CD4-positive, CD25-positive, alpha-beta regulatory T cell (primary cell): ENCODE results near the gene TRPM6. TPM values are rescaled to one million over a fixed set of nuclear protein-coding genes. Genes with fewer than 3 reads are reported as not detected.

Experiments
- ATAC-seq, 2 donors: fragments of 150-1000 bp; cut with Tn5 transposase; one replicate each; pipeline ENCODE4 v1.10.0; 2021; ENCODE audit warnings: low read depth in 2 of 2, moderate number of reproducible peaks in 2 of 2, moderate library complexity in 1 of 2
- DNase-seq, 3 donors: peaks; one replicate each; pipeline versions ENCODE4 v3.0.0 to v3.0.0-alpha.2; 2012 to 2022; ENCODE audit warnings: mixed read lengths in 1 of 3
- H3K27ac ChIP-seq: one replicate; pipeline ENCODE4 v1.7.0; 2013; ENCODE audit warnings: mild to moderate bottlenecking, low read length; ENCODE audit not compliant: insufficient read depth, poor library complexity, severe bottlenecking
- H3K27me3 ChIP-seq: one replicate; pipeline ENCODE4 v1.7.0; 2013; ENCODE audit warnings: low read length; ENCODE audit not compliant: control insufficient read depth, insufficient read depth
- H3K36me3 ChIP-seq: one replicate; pipeline ENCODE4 v1.7.0; 2013; ENCODE audit warnings: mild to moderate bottlenecking, low read length, moderate library complexity; ENCODE audit not compliant: control insufficient read depth, insufficient read depth
- H3K4me1 ChIP-seq: 2 replicates; pipeline ENCODE4 v1.7.0; 2013; ENCODE audit warnings: mild to moderate bottlenecking, low read length; ENCODE audit not compliant: insufficient read depth, control insufficient read depth, poor library complexity, severe bottlenecking
- H3K4me3 ChIP-seq: one replicate; pipeline ENCODE4 v1.7.0; 2013; ENCODE audit warnings: low read depth, mild to moderate bottlenecking, low read length, moderate library complexity
- H3K9me3 ChIP-seq, 2 experiments: 1 replicate in 1 of 2; 2 replicates in 1 of 2; pipeline ENCODE4 v1.7.0; 2013; ENCODE audit warnings: low read length in 2 of 2, mild to moderate bottlenecking in 1 of 2, moderate library complexity in 1 of 2; ENCODE audit not compliant: control insufficient read depth in 2 of 2
- H3K27ac Mint-ChIP-seq, 3 donors: one replicate each; pipeline ENCODE4 v1.8.0; 2020 to 2022; ENCODE audit warnings: mild to moderate bottlenecking in 3 of 3, mixed read lengths in 3 of 3, moderate library complexity in 2 of 3
- H3K27me3 Mint-ChIP-seq: one replicate; pipeline ENCODE4 v1.8.0; 2022; ENCODE audit warnings: mild to moderate bottlenecking, mixed read lengths
- H3K36me3 Mint-ChIP-seq: one replicate; pipeline ENCODE4 v1.8.0; 2020; ENCODE audit warnings: mixed read lengths
- H3K4me1 Mint-ChIP-seq, 4 donors: one replicate each; pipeline ENCODE4 v1.8.0; 2020 to 2022; ENCODE audit warnings: mixed read lengths in 4 of 4, mild to moderate bottlenecking in 1 of 4
- H3K4me3 Mint-ChIP-seq, 4 donors: one replicate each; pipeline ENCODE4 v1.8.0; 2020 to 2022; ENCODE audit warnings: mild to moderate bottlenecking in 4 of 4, mixed read lengths in 4 of 4, moderate library complexity in 3 of 4
- H3K9me3 Mint-ChIP-seq, 7 donors: one replicate each; pipeline ENCODE4 v1.8.0; 2020 to 2022; ENCODE audit warnings: mixed read lengths in 7 of 7, mild to moderate bottlenecking in 3 of 7, moderate library complexity in 2 of 7
- polyA plus RNA-seq, 4 donors: library from polyadenylated mRNA; unstranded; fragments of 300-500 nt; fragmentation: Illumina TruSeq; gene quantifications; one replicate each; pipeline ENCODE4 v1.2.3, GENCODE V29; 2021
- total RNA-seq: library from RNA; stranded (reverse); gene quantifications from one replicate; pipeline ENCODE4 v1.2.3, GENCODE V29; 2022

Gene TRPM6
- total and polyA plus RNA-seq, 5 donors from 2014 or later = 0.17 TPM; not detected in 4

DNA sequence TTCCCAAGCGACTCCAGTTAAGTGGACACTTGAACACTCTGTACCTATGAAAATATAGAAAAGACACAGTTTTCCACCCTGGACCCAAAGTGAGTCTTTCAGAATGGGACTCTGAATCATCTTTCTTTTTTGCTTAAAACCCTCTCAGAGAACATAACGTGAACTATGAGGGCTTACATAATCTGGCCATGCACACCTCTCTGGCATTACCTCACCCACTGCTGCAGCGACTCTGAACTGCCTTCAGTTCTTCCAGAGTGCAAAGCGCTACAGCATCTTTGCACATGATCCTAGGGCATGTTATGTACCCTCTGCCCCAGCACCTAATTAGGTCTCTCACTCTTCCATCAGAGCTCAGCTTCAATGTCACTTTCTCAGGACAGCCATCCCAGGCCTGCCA lies 204.4 kb downstream of the TRPM6 start:
- Histone ChIP-seq H3K36me3 (no peaks in the 10 kb centered on the region), H3K27ac (no peak overlapping the region), H3K9me3 (no peaks in the 10 kb centered on the region), H3K4me3 (no peak overlapping the region), H3K27me3 (no peaks in the 10 kb centered on the region), H3K4me1 (no peaks in the 10 kb centered on the region)
- ATAC-seq = no peak
- H3K9me3 Mint-ChIP-seq = peaks cover 0 to 2% (median 0%) of the 10 kb centered on the region in 7 donors
- no peaks in the 10 kb centered on the region for H3K4me1 Mint-ChIP-seq
- H3K36me3 Mint-ChIP-seq = no peaks in the 10 kb centered on the region
- no peak overlapping the region for H3K27ac Mint-ChIP-seq
- no peak for DNase-seq
- no peak overlapping the region for H3K4me3 Mint-ChIP-seq
- H3K27me3 Mint-ChIP-seq = peaks cover 12% of the 10 kb centered on the region

DNA sequence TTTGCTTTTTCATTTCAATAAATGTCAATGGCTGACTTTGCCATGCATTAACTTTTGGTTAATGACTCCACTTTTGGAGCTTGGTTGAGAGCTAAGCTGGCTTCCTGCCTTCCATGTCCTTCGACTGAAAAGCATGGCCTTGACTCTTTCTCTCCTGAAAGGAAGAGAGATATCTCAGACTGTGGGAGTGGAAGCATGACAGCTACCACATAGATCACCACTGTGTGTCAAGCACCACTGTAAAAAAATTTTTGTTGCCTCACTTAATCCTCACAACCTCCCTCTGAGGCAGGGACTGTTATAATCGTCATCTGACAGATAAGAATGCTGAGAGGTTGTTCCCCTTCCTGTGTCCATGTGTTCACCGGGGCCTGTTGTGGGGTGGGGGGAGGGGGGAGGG lies 205.8 kb downstream of the TRPM6 start:
- H3K9me3 Mint-ChIP-seq = peaks cover 0 to 1% (median 0%) of the 10 kb centered on the region in 7 donors
- no peaks in the 10 kb centered on the region for H3K36me3 Mint-ChIP-seq
- no peak overlapping the region for H3K4me3 Mint-ChIP-seq
- Histone ChIP-seq H3K27ac (no peak overlapping the region), H3K27me3 (no peaks in the 10 kb centered on the region), H3K36me3 (no peaks in the 10 kb centered on the region), H3K4me1 (no peaks in the 10 kb centered on the region), H3K9me3 (no peaks in the 10 kb centered on the region), H3K4me3 (no peak overlapping the region)
- H3K4me1 Mint-ChIP-seq = no peaks in the 10 kb centered on the region
- no peaks in the 10 kb centered on the region for H3K27me3 Mint-ChIP-seq
- DNase-seq (no peak), ATAC-seq (no peak)
- no peak overlapping the region for H3K27ac Mint-ChIP-seq

DNA sequence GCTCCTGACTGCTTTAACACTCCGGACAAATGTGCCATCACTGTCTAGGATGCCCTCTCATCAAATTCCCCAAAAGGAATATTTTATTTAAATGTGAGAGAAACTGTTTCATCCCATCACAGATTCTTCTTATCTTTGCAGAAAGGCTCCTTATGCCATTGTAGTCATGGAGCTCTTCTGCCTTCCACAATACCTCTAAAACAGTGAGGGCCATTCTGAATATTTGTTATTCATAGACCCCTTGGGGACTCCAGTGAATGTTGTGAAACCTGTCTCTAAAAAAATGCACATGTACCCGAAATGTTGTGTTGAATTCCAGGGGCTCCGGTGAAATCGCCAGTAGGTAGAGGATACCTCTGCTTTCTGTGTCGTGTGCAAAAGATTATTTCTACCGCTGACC lies 213.6 kb downstream of the TRPM6 start:
- Mint-ChIP-seq H3K36me3 (no peaks in the 10 kb centered on the region), H3K4me1 (no peaks in the 10 kb centered on the region), H3K4me3 (no peak overlapping the region), H3K27ac (no peak overlapping the region), H3K27me3 (peaks cover 5% of the 10 kb centered on the region), H3K9me3 (peaks cover 0 to 5% (median 0%) of the 10 kb centered on the region in 7 donors)
- H3K4me1 ChIP-seq = no peaks in the 10 kb centered on the region
- no peak overlapping the region for H3K27ac ChIP-seq
- ATAC-seq = no peak
- no peaks in the 10 kb centered on the region for H3K9me3 ChIP-seq
- DNase-seq = no peak
- H3K27me3 ChIP-seq = no peaks in the 10 kb centered on the region
- H3K36me3 ChIP-seq = no peaks in the 10 kb centered on the region
- H3K4me3 ChIP-seq = no peak overlapping the region

Other genes with a start within 250 kb of the TRPM6 start
- gene C9orf40, start 65.0 kb upstream of the TRPM6 start, total RNA-seq = 1.9 TPM
- 1 to 10 TPM; 1.7 to 4.5 (median 3.8) TPM for gene C9orf40, start 65.0 kb upstream of the TRPM6 start, polyA plus RNA-seq
- 25.7 TPM for gene CARNMT1, start 140.4 kb upstream of the TRPM6 start, total RNA-seq
- 10 to 100 TPM in 3 of 4 donors, 1 to 10 TPM in 1; 9.5 to 16.3 (median 11.5) TPM for gene CARNMT1, start 140.4 kb upstream of the TRPM6 start, polyA plus RNA-seq
- gene NMRK1, start 200.2 kb upstream of the TRPM6 start, total RNA-seq = 41.5 TPM
- gene NMRK1, start 200.2 kb upstream of the TRPM6 start, polyA plus RNA-seq = 10 to 100 TPM; 41.5 to 55.0 (median 51.3) TPM
- 68.2 TPM for gene OSTF1, start 200.6 kb upstream of the TRPM6 start, total RNA-seq
- 100 to 1,000 TPM; 140 to 203 (median 162) TPM for gene OSTF1, start 200.6 kb upstream of the TRPM6 start, polyA plus RNA-seq